SKM-1 treated with dmso at 0.1 percent for 144 hours (cell line): ENCODE measurements around the gene CBX4.

Experiments
- DNase-seq: peaks from one replicate; lab custom pipeline; 2025; ENCODE audit not compliant: unreplicated experiment; lab: John Stamatoyannopoulos, UW

Gene CBX4

GRCh38 chr17:79790805-79791734 lies 48.2 kb downstream of the CBX4 start:
- no peak for DNase-seq

GRCh38 chr17:79789943-79790804 lies 49.1 kb downstream of the CBX4 start:
- no peak for DNase-seq

- no peak for DNase-seq
Observed at GRCh38 chr17:79788989-79789942, 50.0 kb downstream of the CBX4 start.

GRCh38 chr17:79788455-79788854 lies 50.8 kb downstream of the CBX4 start:
- no peak for DNase-seq

- DNase-seq, result no peak
Observed at GRCh38 chr17:79786930-79787643, 52.2 kb downstream of the CBX4 start.

GRCh38 chr17:79785900-79786810 lies 53.1 kb downstream of the CBX4 start:
- DNase-seq, result no peak

GRCh38 chr17:79785017-79785899 lies 54.0 kb downstream of the CBX4 start:
- DNase-seq, result no peak

GRCh38 chr17:79784353-79785016 lies 54.8 kb downstream of the CBX4 start:
- no peak for DNase-seq

- no peak for DNase-seq
Observed at GRCh38 chr17:79783891-79784290, 55.3 kb downstream of the CBX4 start.
